Heart right ventricle (tissue), 16 donors: ENCODE data around the gene PRIM2. TPM values are rescaled to one million over a fixed set of nuclear protein-coding genes. Genes with fewer than 3 reads are reported as not detected.
"Not testable (repeated sequence)": the region's sequence is repeated elsewhere in the genome, so short reads cannot be mapped to it uniquely, and the experiment has no call there.

Experiments
- ATAC-seq, 8 donors: fragments of 200-7000 bp; cut with Tn5 transposase; one replicate each; pipeline ENCODE4 v1.9.1; 2020; ENCODE audit warnings: mild to moderate bottlenecking in 8 of 8, moderate library complexity in 8 of 8, moderate number of reproducible peaks in 1 of 8
- DNase-seq, 2 donors: peaks; one replicate each; pipeline ENCODE4 v3.0.0-alpha.2; 2020
- H3K27ac ChIP-seq, 10 donors: fragments of 200-600 bp; sonication (generic) in 2 of 10; one replicate each; pipeline versions ENCODE4 v1.5.0 to v1.8.0; 2020 to 2022; ENCODE audit warnings: mild to moderate bottlenecking in 3 of 10
- H3K27me3 ChIP-seq, 7 donors: fragments of 200-600 bp; one replicate each; pipeline ENCODE4 v1.8.0; 2021 to 2022; ENCODE audit warnings: mild to moderate bottlenecking in 2 of 7
- H3K36me3 ChIP-seq, 9 donors: fragments of 200-600 bp; sonication (generic) in 1 of 9; one replicate each; pipeline versions ENCODE4 v1.5.0 to v1.8.0; 2020 to 2022; ENCODE audit warnings: mild to moderate bottlenecking in 2 of 9
- H3K4me1 ChIP-seq, 9 donors: fragments of 200-600 bp; sonication (generic) in 1 of 9; one replicate each; pipeline versions ENCODE4 v1.5.0 to v1.8.0; 2020 to 2022; ENCODE audit warnings: mild to moderate bottlenecking in 4 of 9
- H3K4me3 ChIP-seq, 10 donors: fragments of 200-600 bp; sonication (generic) in 2 of 10; one replicate each; pipeline versions ENCODE4 v1.5.0 to v1.8.0; 2020 to 2022; ENCODE audit warnings: mild to moderate bottlenecking in 7 of 10, moderate library complexity in 2 of 10
- H3K9me3 ChIP-seq, 11 donors: fragments of 200-600 bp in 10 of 11; sonication (generic) in 2 of 11; one replicate each; pipeline versions ENCODE4 v1.5.0 to v1.8.0; 2013 to 2022; ENCODE audit warnings: mild to moderate bottlenecking in 2 of 11, control low read depth in 1 of 11, moderate library complexity in 1 of 11
- CTCF ChIP-seq, 9 donors: fragments of 200-600 bp; sonication (generic) in 2 of 9; IDR thresholded peaks; one replicate each; pipeline versions ENCODE4 v1.5.0 to v1.8.0; 2021 to 2022; ENCODE audit warnings: antibody characterized with exemption in 9 of 9, mild to moderate bottlenecking in 5 of 9, moderate library complexity in 1 of 9
- WGBS, 2 donors: extraction: QIAGEN DNeasy Blood & Tissue Kit; methylation state at CpG; one replicate each; pipeline ENCODE4 v1.1.7; 2013; ENCODE audit warnings: inconsistent platforms in 1 of 2; 5-methylcytosine and 5-hydroxymethylcytosine counted together
- intact Hi-C, 10 donors: fragments of 100-400 bp; cut with DNase I; formaldehyde crosslinking; loops; one replicate each; pipeline versions ENCODE4 v1.11.1 to v1.14.2; 2022
- polyA plus RNA-seq, 2 donors: library from polyadenylated mRNA; stranded (reverse); fragments of 200-250 nt; gene quantifications; one replicate each; pipeline ENCODE4 v1.2.3, GENCODE V29; 2013
- total RNA-seq, 10 donors: library from RNA; stranded (reverse); fragmentation: NEBNext Ultra II Directional in 3 of 10; extraction: Animal tissue kit (Norgen Biotek cat#: 25700) in 3 of 10; gene quantifications; one replicate each; pipeline versions ENCODE4 v1.2.1 to v1.2.4, GENCODE V29; 2021 to 2023
- donor health status: Arrhythmogenic right ventricular cardiomyopathy.
- donor health status: ischemic (EF 13 %, LVEDD 7.1; RV severe dilation, severe dysfunction).
- donor health status: healthy with polysubstance abuse.
- donor health status: DM: no; HTN: yes; CAD: no.
- donor health status: DM: no; HTN: no; CAD: no.
- donor health status: ischemic (EF 25% LVEDD 6.9; RV normal size, moderate dysfunction).
- donor health status: ischemic (EF 25% LVEDD 5.7; RV mildly dilated, moderate dysfunction).
- donor health status: healthy.
- donor health status: DM: yes; HTN: yes; CAD: no.
- donor health status: Ischemic cardiomyopathy.
- donor health status: ischemic (EF 35%, LVEDD 5.7; RV mildly dilated, moderate dysfunction).
- donor health status: nonischemic (EF 11% LVEDD 7.7; RV severe dilation, severe dysfunction).
- donor health status: DM: yes; HTN: yes; CAD: no.
- donor health status: PGD.
- donor health status: ischemic (EF 29% LVEDD 5.4; RV normal size, mild dysfunction).
- donor health status: nonischemic (EF 23%, LVEDD 6.1; RV moderate dilation, normal function).

Gene PRIM2
- total and polyA plus RNA-seq, 12 donors: 2.5 to 5.5 (median 3.8) TPM

GRCh38 chr6:57310817-57311157, 6.6 kb upstream of the PRIM2 start:
- Histone ChIP-seq H3K27ac (no peak overlapping the region), H3K27me3 (no peaks in the 10 kb centered on the region), H3K9me3 (no peaks in the 10 kb centered on the region), H3K36me3 (no peaks in the 10 kb centered on the region), H3K4me3 (no peak overlapping the region), H3K4me1 (peaks cover 0 to 18% (median 10%) of the 10 kb centered on the region in 9 donors)
- no peak for ATAC-seq
- DNase-seq: no peak
- intact Hi-C loops: loop anchor here in 6 of 10 donors (10.0 kb wide), 8 partner anchors 116 to 676 kb away; partner anchors contain the start of genes BAG2 (in 2 of the 6), KIAA1586 (in 1 of the 6) and ZNF451 (in 1 of the 6)
- 93 to 95% methylated on average over 19 to 24 of the region's 24 CpGs for WGBS, 2 donors
- no peak for TF ChIP-seq CTCF (IDR thresholded peaks at IDR 0.05)

GRCh38 chr6:57311300-57312003, 6.0 kb upstream of the PRIM2 start:
- H3K4me1 ChIP-seq: peaks cover 0 to 21% (median 10%) of the 10 kb centered on the region in 9 donors
- not testable (repeated sequence) for H3K27me3 ChIP-seq, DNase-seq, H3K9me3 ChIP-seq, ATAC-seq, H3K36me3 ChIP-seq, H3K27ac ChIP-seq, H3K4me3 ChIP-seq
- intact Hi-C loops: loop anchor here in 6 of 10 donors (10.0 kb wide), 8 partner anchors 117 to 677 kb away; partner anchors contain the start of genes BAG2 (in 2 of the 6), KIAA1586 (in 1 of the 6) and ZNF451 (in 1 of the 6)
- WGBS, 2 donors: 94 to 95% methylated on average over 41 to 43 of the region's 44 CpGs

- H3K36me3 ChIP-seq: no peaks in the 10 kb centered on the region
- H3K27ac ChIP-seq: no peak overlapping the region
- DNase-seq (no peak), ATAC-seq (no peak)
- WGBS, 2 donors: 75 to 93% methylated on average over 2 to 3 of the region's 3 CpGs
- H3K27me3 ChIP-seq: no peaks in the 10 kb centered on the region
- intact Hi-C loops: loop anchor here in 6 of 10 donors (10.0 kb wide), 8 partner anchors 117 to 677 kb away; partner anchors contain the start of genes BAG2 (in 2 of the 6), KIAA1586 (in 1 of the 6) and ZNF451 (in 1 of the 6)
- no peaks in the 10 kb centered on the region for H3K9me3 ChIP-seq
- TF ChIP-seq CTCF (IDR thresholded peaks at IDR 0.05): no peak
- peaks cover 0 to 21% (median 10%) of the 10 kb centered on the region in 9 donors for H3K4me1 ChIP-seq
- no peak overlapping the region for H3K4me3 ChIP-seq
Observed at GRCh38 chr6:57312004-57312345, 5.5 kb upstream of the PRIM2 start.

- H3K9me3 ChIP-seq: no peaks in the 10 kb centered on the region
- intact Hi-C loops: loop anchor here in 6 of 10 donors (10.0 kb wide), 8 partner anchors 118 to 678 kb away; partner anchors contain the start of genes BAG2 (in 2 of the 6), KIAA1586 (in 1 of the 6) and ZNF451 (in 1 of the 6)
- DNase-seq (no peak), ATAC-seq (no peak)
- H3K36me3 ChIP-seq: no peaks in the 10 kb centered on the region
- H3K27me3 ChIP-seq: no peaks in the 10 kb centered on the region
- peaks cover 4 to 25% (median 12%) of the 10 kb centered on the region in 9 donors for H3K4me1 ChIP-seq
- H3K27ac ChIP-seq: peak overlapping the region in 6 of 10 donors; percentile 6 to 77 (median 70)
- TF ChIP-seq CTCF (IDR thresholded peaks at IDR 0.05): no peak
- no peak overlapping the region for H3K4me3 ChIP-seq
Observed at GRCh38 chr6:57313009-57313408, 4.4 kb upstream of the PRIM2 start.
